Stimulated activated CD8-positive, alpha-beta memory T cell treated with anti-CD3 and anti-CD28 coated beads, Interleukin-7, amount 100 ng/mL, for 1 hour (primary cell): Measurements from ENCODE around the gene C16orf78.

Source experiments
- DNase-seq, 2 donors: peaks; one replicate each; pipeline ENCODE4 v3.0.0-alpha.2; 2020; ENCODE audit warnings: low read depth in 2 of 2

The C16orf78 gene

DNA sequence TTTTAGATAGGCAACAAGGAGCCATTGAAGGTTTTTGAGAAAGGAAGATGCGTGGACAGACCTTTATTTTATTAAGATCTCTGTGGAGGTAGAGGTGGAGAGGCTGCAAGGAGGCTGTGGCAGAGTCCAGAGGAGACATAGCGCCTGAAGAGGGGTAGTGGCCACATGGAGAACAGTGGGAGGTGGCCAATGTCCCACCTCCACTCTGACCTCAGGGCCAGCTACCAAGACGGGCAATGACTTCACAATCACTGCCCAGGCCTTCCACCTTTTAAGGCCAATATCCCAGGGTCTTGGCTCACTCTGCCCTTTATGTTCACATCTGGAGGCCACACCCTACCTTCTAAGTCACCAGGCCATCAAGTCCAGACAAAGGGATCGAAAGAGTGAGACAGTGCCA is at the start of gene C16orf78:
C16orf78 (plus strand) TSS at position 301 of the 400 bp plus-strand sequence. CDS start 136 bp downstream, outside the sequence.
- no peak for DNase-seq

DNA sequence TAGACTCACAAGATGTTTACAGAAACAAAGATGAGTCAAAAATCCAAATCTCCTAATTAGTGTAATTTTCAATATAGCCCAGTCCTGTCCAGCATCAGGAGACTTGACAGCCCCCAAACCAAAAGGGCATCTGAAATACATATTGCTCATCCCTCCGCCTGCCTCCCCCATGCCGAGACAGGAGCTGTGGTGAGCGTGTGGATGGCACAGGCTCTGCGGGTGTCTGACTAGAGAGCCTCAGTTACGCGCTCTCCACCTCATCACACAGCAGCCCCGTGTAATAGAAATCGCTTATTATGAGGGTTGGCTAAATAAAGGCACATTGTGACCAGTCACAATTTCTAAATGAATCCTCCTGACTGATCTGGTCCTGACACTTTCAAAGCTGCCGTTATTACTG is 48.9 kb upstream of the C16orf78 start:
- DNase-seq = no peak

DNA sequence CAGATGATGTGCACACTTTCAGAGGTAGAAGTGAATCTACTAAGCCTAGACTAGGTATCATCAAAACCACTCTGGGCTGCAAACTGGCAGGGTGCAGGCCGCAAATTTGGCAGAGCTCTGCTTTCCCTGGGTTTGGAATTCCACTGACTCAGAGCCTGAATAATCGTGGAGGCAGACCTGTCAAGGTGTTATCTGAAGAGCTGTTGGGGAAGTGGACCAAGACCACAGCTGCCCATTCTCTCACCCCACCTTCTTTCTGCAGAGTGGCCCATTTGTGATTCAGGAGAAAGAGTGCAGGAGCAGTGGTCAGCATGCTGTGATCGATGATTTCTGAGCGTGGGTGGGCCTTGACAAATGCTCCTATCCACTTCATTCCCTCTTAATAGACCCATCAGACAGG is 46.1 kb upstream of the C16orf78 start:
- no peak for DNase-seq

DNA sequence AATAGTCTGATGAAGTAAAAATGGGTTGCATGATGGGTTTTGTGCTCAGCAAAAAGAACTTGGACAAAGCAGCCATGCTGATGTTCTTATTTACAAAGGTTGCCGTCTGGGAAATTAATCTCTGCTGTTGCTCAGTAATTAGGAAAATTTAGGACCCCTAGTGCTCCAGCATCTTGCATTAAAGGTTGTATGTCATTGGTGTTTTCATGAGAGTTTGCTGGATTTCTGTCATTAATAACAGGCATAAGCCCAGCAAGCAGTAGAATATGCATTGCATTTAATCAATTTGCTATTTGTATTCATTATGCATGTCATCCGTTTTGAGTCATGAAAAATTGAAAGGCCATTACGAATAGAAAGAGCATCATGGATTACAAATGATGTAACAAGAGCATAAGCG is 45.3 kb upstream of the C16orf78 start:
- no peak for DNase-seq

- no peak for DNase-seq
Measured at GRCh38 chr16:49330562-49331201, 42.9 kb upstream of the C16orf78 start.

DNA sequence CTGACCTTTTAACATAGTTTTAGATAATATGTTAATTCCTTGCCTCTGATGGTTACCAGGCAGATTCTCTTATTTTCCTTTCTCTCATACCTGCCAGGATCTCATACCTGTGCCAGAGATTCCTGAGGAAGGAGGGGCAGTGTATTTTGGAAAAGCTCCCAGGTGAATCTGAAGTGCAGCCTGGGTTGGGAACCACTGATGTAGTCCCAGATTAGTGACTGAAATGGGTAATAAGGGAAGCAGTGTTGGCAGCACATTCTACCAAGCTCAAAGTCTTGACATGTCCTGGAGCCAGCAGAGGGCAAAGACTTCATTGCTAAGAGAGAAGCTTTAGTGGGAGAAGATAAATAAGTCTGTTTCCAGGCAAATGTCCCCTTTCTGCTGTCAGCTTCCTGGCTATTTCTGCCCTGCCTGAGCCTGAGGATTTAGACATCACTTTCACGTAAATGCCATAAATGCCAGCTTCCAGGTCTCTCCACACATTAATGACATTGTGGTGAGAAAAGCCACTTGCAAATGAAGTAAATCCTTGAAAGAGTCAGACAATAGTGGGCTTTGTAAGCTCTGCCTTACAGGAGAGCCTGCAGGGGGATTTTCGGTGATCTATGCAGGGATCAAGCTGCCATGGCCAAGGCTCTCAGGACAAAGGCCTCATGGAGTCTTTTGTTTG is 40.9 kb upstream of the C16orf78 start:
- DNase-seq = no peak

DNA sequence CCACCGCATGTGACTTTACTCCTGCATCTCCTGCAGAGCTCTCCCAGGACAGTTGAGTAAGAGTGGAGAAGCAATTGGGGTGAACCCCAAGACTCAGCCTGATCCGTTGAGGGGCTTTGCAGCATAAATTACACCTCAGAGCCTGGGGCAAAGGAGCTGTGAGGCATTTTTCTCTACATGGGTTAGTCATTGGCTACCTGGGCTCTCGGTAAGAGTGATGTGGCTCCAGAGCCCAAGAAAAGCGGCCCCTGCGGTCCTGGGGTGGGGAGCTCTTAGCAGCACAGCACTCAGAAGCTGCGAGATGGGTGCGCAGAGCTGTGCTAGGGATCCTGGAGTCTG is 40.4 kb upstream of the C16orf78 start:
- DNase-seq = no peak

- no peak for DNase-seq
Measured at GRCh38 chr16:49335828-49336227, 37.8 kb upstream of the C16orf78 start.

GRCh38 chr16:49336581-49336980 is 37.0 kb upstream of the C16orf78 start:
- DNase-seq = no peak

- no peak for DNase-seq
Measured at GRCh38 chr16:49337814-49338350, 35.7 kb upstream of the C16orf78 start.

- no peak for DNase-seq
Measured at GRCh38 chr16:49338611-49339265, 34.9 kb upstream of the C16orf78 start.

- no peak for DNase-seq
Measured at GRCh38 chr16:49340466-49340865, 33.1 kb upstream of the C16orf78 start.

- DNase-seq = no peak
Measured at GRCh38 chr16:49341706-49342105, 31.9 kb upstream of the C16orf78 start.

DNA sequence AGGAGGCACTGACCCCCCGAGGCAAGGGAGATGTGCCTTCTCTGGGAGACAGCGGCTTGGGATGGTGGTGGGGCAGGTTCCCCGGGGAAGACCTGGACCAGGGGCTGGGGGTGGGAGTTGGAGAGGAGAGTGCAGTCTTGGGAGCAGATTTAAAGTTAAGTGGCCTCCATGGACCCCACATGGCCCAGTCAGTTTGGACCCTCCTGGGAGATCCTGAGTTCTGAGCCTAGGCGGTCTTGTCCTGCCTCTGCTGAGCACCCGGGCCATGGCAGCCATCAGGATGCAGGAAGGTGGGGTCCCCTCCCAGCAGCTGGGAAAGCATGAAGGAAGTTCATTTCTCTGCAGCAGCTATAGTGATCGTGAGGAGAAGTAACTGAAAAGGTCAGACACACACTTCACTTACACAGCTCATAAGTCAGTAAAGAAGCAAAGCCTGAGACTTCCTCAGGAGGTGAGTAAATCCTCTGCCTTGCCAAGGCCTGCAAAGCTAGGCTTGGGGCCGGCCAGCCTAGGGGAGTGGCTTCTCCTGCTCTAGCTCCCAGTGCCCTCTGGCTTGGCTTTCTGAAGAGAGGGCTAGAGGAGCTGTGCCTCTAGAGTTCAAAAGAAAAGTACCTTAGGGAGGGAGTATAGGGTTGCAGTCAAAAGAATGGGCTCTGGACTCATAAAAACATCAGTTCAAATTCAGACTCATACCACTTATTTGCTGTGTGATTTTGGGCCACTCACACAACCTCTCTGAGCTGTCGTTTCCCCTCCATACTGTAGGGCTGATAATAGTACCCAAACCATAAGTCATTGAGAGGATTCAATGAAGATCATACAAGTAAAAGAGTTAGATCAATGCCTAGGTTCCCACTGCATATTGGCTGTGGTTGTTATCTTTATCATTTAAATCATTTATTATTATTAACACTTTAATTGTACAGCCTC is 31.0 kb upstream of the C16orf78 start:
- DNase-seq = no peak

GRCh38 chr16:49343291-49343690 is 30.3 kb upstream of the C16orf78 start:
- no peak for DNase-seq

- no peak for DNase-seq
Measured at GRCh38 chr16:49344401-49344800, 29.2 kb upstream of the C16orf78 start.

DNA sequence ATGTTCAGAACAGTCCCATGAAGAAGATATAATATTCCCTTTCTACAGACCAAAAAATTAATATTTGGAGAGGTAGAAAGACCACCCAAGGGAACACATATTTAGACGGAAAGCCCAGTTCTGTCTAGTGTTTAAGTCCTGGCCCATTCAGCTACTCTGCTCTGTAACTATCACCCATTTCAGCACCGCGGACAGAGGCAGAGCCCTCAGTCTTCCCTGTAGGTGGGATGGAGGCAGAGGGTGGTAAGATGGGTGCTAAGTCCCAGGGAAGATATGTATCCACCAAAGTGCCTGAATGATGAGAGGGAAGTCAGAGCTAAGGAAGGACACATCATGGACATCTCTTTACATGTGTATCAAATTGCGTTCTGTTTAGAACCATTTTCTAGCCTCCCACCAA is 27.8 kb upstream of the C16orf78 start:
- no peak for DNase-seq

DNA sequence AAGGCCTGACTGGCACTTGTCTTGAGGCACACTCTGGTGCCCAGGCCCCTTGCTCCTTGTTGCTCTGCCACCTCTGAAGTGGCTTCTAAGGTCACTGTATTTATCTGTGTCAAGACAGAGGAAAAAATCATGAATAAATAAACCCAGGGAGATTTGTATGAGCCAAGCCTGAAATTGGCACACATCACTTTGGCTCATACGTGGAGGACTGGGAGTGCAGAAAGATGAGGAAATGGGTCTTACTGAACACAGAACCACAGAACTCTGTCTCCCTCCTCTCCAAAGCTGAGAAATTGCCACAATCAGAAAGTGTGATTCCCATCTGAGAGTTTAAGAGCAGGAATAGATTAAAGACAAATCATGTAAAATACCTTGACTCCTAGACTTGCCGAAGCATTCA is 27.1 kb upstream of the C16orf78 start:
- DNase-seq = no peak

DNA sequence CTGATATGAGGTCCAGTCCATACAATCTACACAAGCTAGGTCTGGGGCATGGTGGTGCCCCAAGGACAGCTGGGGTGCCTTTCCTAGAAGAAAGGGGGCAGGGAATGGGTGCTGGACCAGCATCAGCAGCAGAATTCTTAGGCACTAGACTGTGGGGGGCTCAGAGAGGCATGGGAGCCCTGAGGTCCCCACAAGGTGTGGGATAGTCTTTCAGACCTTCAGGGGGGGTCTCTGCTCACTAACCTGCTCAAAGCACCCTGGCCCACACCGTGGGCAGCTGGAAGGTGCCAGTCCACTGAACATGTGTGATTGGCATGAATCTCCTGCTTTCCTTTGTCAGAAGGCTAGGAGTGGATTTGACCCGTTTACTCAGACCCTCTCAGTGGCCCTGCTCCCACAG is 26.1 kb upstream of the C16orf78 start:
- no peak for DNase-seq

GRCh38 chr16:49348408-49349176 is 25.0 kb upstream of the C16orf78 start:
- DNase-seq = no peak
